IPS DF 4.7 (cell line): ENCODE measurements around the gene EIF3D.

ENCODE experiments used
- DNase-seq: peaks from one replicate; pipeline ENCODE4 v3.0.0-alpha.2; 2013; ENCODE audit warnings: low spot score; ENCODE audit errors: extremely low read depth

The EIF3D gene, protein sequence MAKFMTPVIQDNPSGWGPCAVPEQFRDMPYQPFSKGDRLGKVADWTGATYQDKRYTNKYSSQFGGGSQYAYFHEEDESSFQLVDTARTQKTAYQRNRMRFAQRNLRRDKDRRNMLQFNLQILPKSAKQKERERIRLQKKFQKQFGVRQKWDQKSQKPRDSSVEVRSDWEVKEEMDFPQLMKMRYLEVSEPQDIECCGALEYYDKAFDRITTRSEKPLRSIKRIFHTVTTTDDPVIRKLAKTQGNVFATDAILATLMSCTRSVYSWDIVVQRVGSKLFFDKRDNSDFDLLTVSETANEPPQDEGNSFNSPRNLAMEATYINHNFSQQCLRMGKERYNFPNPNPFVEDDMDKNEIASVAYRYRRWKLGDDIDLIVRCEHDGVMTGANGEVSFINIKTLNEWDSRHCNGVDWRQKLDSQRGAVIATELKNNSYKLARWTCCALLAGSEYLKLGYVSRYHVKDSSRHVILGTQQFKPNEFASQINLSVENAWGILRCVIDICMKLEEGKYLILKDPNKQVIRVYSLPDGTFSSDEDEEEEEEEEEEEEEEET

GRCh38 chr22:36528795-36529751 is at the start of gene EIF3D:
Gene EIF3D (minus strand): TSS chr22:36529166. CDS start chr22:36526121, 3,045 bp downstream.
- DNase-seq = peak; percentile 100

DNA sequence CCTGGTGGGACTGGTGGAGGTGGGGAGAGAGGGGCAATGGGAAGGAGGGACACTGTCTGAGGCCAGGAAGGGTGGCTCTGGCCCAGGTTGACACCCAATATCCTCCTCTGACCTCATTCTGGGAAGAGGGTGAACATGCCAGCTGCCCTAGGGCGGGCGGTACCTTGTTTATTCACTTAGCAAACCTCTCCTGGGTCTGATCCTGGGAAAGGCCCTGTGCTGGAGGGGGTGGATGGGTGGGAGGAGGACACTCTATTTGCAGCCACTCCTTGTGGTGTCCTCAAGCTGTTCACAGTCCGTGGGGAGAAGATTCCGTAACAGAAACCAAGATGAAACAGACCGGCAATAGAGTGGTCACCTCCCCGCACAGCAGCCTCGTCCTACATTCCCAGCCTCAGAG is 49.7 kb upstream of the EIF3D start:
- DNase-seq = no peak

DNA sequence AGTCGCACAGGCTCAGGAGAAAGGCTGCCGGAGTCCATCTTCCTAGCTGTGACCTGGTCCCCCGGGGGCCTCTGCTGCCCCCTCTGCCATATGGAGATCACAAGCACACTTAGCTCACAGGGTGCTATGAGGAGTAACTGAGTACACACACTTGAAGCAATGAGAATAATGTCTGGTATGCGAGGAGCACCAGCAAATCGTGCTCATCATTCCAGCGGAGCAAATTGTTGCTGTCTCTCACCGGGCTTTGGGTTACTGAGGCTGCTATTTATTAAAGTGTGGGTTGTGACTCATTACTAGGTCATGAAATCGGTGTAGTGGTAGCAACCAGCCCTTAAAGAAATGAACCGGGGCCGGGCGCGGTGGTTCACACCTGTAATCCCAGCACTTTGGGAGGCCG is 48.1 kb upstream of the EIF3D start:
- no peak for DNase-seq

DNA sequence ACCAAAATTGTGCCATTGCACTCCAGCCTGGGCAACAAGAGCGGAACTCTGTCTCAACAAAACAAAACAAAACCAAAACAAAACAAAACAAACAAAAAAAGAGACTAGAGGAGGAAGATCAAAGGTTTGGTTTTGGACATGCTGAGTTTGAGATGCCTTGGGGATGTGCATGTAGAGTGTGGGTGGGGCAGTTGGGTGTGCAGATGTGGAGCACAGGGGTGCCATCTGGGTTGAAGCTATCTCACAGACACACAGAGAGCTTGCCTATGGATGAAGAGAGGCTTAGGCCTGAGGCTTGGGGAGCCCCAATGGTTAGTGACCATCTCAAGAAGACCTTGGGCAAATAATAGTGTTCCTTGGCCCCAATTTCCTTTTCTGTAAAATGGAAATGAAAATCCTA is 45.8 kb upstream of the EIF3D start:
- no peak for DNase-seq

DNA sequence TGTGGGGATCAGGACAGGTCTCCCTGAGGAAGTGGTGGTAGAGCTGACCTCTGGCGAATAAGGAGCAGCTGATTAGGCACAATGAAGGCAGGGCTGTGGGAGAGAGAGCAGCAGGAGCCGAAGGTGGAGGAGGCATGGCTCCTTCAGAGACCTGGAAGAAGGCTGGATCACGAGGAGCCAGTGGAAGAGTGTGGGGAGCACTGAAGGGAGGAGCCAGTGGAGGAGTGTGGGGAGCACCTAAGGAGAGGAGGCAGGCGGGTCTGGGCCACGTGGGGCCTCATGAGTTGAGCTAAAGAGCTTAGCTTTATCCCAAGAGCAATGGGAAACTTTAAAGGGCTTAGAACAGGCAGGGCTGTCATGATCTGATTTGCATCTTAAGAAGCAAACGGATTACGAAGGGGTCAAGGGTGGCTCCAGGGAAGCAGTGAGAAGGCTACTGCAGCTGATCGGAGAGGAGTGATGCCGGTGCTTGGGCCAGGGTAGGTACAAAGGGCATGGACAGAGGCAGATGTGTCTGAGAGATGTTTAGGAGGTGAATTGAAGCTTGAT is 44.9 kb upstream of the EIF3D start:
- no peak for DNase-seq

DNA sequence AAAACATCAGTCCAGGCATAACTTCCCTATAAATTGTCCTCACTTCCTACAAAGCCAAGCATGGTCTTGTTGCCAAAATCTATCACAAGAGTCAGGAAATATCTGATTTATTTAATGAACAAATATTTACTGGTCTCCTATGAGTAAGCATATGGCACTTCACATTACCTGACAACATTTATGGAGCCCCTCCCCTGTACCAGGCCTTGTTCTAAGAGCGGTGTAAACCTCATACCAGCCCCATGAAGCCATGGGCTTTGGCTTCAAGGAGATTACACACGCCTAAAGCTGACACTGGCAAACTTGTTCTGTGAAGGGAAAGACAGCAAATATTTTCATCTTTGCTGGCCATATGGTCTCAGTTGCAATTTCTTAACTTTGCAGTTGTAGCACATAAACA is 43.0 kb upstream of the EIF3D start:
- DNase-seq = no peak

- no peak for DNase-seq
Observed at GRCh38 chr22:36569999-36570398, 41.0 kb upstream of the EIF3D start.

GRCh38 chr22:36568846-36569245 is 39.9 kb upstream of the EIF3D start:
- DNase-seq = no peak

DNA sequence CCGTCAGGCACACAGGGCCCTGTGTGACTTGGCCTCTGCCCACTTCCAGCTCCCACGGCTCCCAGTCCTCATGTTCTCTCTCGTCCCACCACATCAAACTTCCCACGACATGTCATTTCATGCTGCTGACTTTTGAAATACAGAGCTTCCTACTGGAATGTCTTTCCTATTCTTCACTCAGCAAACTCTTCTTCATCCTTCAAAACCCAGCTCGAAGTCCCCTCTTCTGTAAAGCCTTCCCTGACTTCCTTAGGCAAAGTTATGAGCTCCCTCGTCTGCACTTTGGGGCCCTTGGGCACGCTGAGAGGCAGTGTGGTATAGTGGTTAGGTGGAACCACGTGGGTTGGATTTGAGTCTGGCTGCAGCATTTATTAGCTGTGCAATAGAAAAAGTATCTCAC is 37.8 kb upstream of the EIF3D start:
- no peak for DNase-seq

DNA sequence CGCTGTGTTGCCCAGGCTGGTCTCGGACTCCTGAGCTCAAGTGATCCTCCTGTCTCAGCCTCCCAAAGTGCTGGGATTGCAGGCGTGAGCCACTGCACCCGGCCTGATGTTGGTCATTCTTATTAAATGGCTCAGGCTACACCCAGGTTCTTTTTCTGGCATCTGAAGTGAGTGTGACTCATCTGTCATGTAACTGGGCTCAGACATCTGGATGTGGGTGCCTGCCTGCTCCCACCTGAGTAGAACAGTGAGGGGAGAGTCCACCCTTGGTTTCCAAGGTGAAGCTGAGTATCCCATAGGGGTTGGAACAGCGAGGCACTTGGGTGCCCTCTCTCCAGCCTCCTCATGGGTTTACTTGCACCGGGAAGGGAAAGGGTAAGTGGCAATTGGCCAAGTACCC is 36.7 kb upstream of the EIF3D start:
- DNase-seq = no peak

DNA sequence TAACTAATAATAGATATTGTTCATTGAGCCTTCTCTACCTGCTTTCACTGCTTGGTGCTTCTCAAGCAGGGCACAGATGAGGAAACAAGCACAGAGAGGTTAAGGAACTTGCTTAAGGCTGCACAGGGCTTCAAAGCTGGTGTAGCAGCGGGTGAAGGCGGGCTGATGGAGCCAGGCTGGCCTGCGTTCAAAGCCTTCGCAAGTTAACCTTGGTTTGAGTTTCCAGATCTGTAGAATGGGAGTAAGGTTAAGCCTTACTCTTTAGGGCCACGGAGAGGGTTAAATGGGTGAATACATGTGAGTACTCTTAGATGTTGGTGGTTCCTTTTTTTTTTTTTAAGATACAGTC is 36.2 kb upstream of the EIF3D start:
- no peak for DNase-seq

GRCh38 chr22:36564422-36565158 is 35.6 kb upstream of the EIF3D start:
- no peak for DNase-seq

DNA sequence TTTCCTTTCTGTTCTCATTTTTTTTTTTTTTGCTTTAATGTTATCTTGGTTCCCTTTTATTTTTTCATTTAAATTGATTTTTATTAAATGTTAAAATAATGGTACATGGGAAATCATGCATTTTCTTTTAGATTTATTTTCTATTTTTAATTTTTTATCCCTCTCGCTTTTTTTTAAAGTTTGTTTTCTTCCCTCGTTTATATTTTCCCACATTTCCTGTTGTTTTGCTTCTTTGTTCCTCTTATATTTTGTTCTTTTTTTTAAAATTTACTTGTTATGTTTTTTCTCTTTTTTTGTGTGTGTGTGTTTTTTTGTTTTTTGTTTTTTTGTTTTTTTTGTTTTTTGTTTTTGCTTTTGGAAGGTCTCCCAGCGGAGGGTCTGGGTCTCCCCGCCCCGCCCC is 34.9 kb upstream of the EIF3D start:
- DNase-seq = no peak

- DNase-seq = no peak
Observed at GRCh38 chr22:36563444-36563843, 34.5 kb upstream of the EIF3D start.

DNA sequence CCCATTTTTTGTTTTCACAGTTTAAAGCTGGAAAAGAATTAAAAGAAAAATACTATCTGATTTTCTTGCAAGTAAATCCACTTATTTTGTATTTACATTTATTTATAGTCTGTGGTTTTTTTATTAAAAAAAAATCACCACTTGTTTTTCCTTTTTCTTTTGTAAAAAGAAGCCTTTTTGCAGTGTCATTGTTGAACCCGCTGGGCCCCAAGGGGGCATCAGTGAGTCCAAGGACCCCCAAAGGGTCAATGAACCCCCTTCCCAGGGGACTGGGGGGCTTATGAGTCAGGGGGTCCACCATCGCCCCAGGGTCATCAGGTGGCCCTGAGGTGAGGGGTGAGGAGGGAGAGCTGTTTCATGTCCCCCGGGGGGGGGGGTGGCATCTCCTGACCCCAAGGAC is 34.0 kb upstream of the EIF3D start:
- no peak for DNase-seq

- no peak for DNase-seq
Observed at GRCh38 chr22:36562261-36562835, 33.4 kb upstream of the EIF3D start.

GRCh38 chr22:36561291-36561811 is 32.4 kb upstream of the EIF3D start:
- DNase-seq = no peak

GRCh38 chr22:36560001-36560400 is 31.0 kb upstream of the EIF3D start:
- no peak for DNase-seq

- DNase-seq = no peak
Observed at GRCh38 chr22:36554098-36554497, 25.1 kb upstream of the EIF3D start.

DNA sequence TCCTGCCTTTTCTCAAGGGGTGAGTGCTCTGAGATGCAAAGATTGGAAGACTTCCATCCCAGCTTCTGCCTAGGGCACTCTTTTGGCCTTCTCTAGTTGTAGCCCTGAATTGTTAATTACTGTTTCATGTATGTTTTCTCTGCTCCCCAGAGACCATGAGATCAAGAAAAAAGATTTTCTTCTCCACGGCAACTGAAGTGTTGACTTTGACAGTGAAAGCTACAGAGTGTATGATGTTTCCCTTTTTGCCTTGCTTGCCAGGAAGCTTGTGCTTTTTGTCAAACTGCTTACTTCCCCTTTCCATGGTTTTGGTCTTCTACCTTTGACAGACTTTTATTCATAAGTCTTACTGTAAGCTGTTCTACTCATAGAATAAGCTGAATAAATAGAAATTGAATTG is 23.3 kb upstream of the EIF3D start:
- no peak for DNase-seq
